KMS-11 (cell line): Measurements from ENCODE around the gene ARHGAP4.

Experiments
- H2AFZ ChIP-seq: fragments of 200-600 bp; sonication (generic); 2 replicates; pipeline ENCODE4 v1.6.1; 2016; ENCODE audit warnings: antibody characterized with exemption, mixed run types, low read depth
- H3K27ac ChIP-seq: fragments of 200-600 bp; sonication (generic); 2 replicates; pipeline ENCODE4 v1.6.1; 2016; ENCODE audit warnings: mild to moderate bottlenecking, mixed run types
- H3K27me3 ChIP-seq: fragments of 200-600 bp; sonication (generic); 2 replicates; pipeline ENCODE4 v1.6.1; 2017; ENCODE audit warnings: mild to moderate bottlenecking, low read depth, mixed run types, moderate library complexity; ENCODE audit not compliant: insufficient read depth
- H3K36me3 ChIP-seq: fragments of 200-600 bp; sonication (generic); 2 replicates; pipeline ENCODE4 v1.6.1; 2017; ENCODE audit warnings: mild to moderate bottlenecking, mixed run types; ENCODE audit not compliant: insufficient read depth
- H3K4me1 ChIP-seq: fragments of 200-600 bp; sonication (generic); 2 replicates; pipeline ENCODE4 v1.6.1; 2016; ENCODE audit warnings: mild to moderate bottlenecking, low read depth, mixed run types; ENCODE audit not compliant: poor library complexity, severe bottlenecking
- H3K4me2 ChIP-seq: fragments of 200-600 bp; sonication (generic); 2 replicates; pipeline ENCODE4 v1.7.0; 2016; ENCODE audit warnings: mild to moderate bottlenecking, mixed run types
- H3K4me3 ChIP-seq: fragments of 200-600 bp; sonication (generic); IDR thresholded peaks from 2 replicates; pipeline ENCODE4 v1.6.1; 2017; ENCODE audit warnings: low read depth, low read length, mixed read lengths; ENCODE audit not compliant: insufficient read depth
- H3K79me2 ChIP-seq: fragments of 200-600 bp; sonication (generic); 2 replicates; pipeline ENCODE4 v1.6.1; 2016; ENCODE audit warnings: low read depth, mixed run types; ENCODE audit not compliant: insufficient read depth
- H3K9ac ChIP-seq: fragments of 200-600 bp; sonication (generic); 2 replicates; pipeline ENCODE4 v1.6.1; 2016; ENCODE audit warnings: mild to moderate bottlenecking, mixed run types
- H4K20me1 ChIP-seq: fragments of 200-600 bp; sonication (generic); 2 replicates; pipeline ENCODE4 v1.6.1; 2016; ENCODE audit warnings: mild to moderate bottlenecking, mixed run types; ENCODE audit not compliant: insufficient read depth
- TF ChIP-seq, protein P1 (sequence below): fragments of 200-600 bp; sonication (generic); conservative IDR thresholded peaks from 2 replicates; pipeline ENCODE4 v1.6.1; 2017; ENCODE audit warnings: low read depth, mild to moderate bottlenecking, antibody characterized with exemption, low read length, moderate library complexity, mixed read lengths

ARHGAP4 gene

GRCh38 chrX:153909024-153909979, 16.8 kb downstream of the ARHGAP4 start:
- H3K4me2 ChIP-seq, result no peak overlapping the region
- H3K27ac ChIP-seq, result no peak overlapping the region
- H3K36me3 ChIP-seq, result no peaks in the 10 kb centered on the region
- no peak overlapping the region for H2AFZ ChIP-seq
- no peaks in the 10 kb centered on the region for H4K20me1 ChIP-seq
- no peak overlapping the region for H3K9ac ChIP-seq
- H3K4me3 ChIP-seq, result no peak overlapping the region
- TF ChIP-seq, protein P1, sequence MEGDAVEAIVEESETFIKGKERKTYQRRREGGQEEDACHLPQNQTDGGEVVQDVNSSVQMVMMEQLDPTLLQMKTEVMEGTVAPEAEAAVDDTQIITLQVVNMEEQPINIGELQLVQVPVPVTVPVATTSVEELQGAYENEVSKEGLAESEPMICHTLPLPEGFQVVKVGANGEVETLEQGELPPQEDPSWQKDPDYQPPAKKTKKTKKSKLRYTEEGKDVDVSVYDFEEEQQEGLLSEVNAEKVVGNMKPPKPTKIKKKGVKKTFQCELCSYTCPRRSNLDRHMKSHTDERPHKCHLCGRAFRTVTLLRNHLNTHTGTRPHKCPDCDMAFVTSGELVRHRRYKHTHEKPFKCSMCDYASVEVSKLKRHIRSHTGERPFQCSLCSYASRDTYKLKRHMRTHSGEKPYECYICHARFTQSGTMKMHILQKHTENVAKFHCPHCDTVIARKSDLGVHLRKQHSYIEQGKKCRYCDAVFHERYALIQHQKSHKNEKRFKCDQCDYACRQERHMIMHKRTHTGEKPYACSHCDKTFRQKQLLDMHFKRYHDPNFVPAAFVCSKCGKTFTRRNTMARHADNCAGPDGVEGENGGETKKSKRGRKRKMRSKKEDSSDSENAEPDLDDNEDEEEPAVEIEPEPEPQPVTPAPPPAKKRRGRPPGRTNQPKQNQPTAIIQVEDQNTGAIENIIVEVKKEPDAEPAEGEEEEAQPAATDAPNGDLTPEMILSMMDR, result no peak
- H3K4me1 ChIP-seq, result peaks cover 5% of the 10 kb centered on the region
- H3K27me3 ChIP-seq, result no peaks in the 10 kb centered on the region
- H3K79me2 ChIP-seq, result no peaks in the 10 kb centered on the region

- no peak overlapping the region for H3K4me3 ChIP-seq
- no peak overlapping the region for H2AFZ ChIP-seq
- H3K79me2 ChIP-seq, result no peaks in the 10 kb centered on the region
- no peaks in the 10 kb centered on the region for H3K36me3 ChIP-seq
- H4K20me1 ChIP-seq, result no peaks in the 10 kb centered on the region
- H3K27ac ChIP-seq, result no peak overlapping the region
- H3K4me2 ChIP-seq, result no peak overlapping the region
- no peak overlapping the region for H3K9ac ChIP-seq
- H3K4me1 ChIP-seq, result peaks cover 10% of the 10 kb centered on the region
- no peaks in the 10 kb centered on the region for H3K27me3 ChIP-seq
- TF ChIP-seq, protein P1, result no peak
These were observed 17.7 kb downstream of the ARHGAP4 start for GRCh38 chrX:153908219-153908860.

GRCh38 chrX:153907456-153907855, 18.6 kb downstream of the ARHGAP4 start:
- Histone ChIP-seq H3K4me3 (no peak overlapping the region), H3K4me1 (peaks cover 10% of the 10 kb centered on the region), H3K79me2 (no peaks in the 10 kb centered on the region), H3K36me3 (no peaks in the 10 kb centered on the region), H3K9ac (no peak overlapping the region), H3K27me3 (no peaks in the 10 kb centered on the region), H4K20me1 (no peaks in the 10 kb centered on the region), H2AFZ (no peak overlapping the region), H3K27ac (no peak overlapping the region), H3K4me2 (no peak overlapping the region)
- TF ChIP-seq, protein P1, result no peak

- Histone ChIP-seq H3K27me3 (no peaks in the 10 kb centered on the region), H3K4me1 (peaks cover 18% of the 10 kb centered on the region), H3K27ac (no peak overlapping the region), H3K4me2 (no peak overlapping the region), H3K36me3 (no peaks in the 10 kb centered on the region), H4K20me1 (no peaks in the 10 kb centered on the region), H2AFZ (no peak overlapping the region), H3K4me3 (no peak overlapping the region), H3K9ac (no peak overlapping the region), H3K79me2 (no peaks in the 10 kb centered on the region)
- TF ChIP-seq, protein P1, result no peak
These were observed 19.7 kb downstream of the ARHGAP4 start for GRCh38 chrX:153906126-153906917.
